DOHH2 (cell line): ENCODE measurements around the gene SLC26A6.

Source experiments
- H3F3A ChIP-seq: fragments of 200-600 bp; sonication (generic), shearing (Covaris generic); 2 replicates; pipeline ENCODE4 v1.6.0; 2016; ENCODE audit warnings: antibody characterized with exemption, mild to moderate bottlenecking; ENCODE audit not compliant: control insufficient read depth, insufficient read depth
- H3K27ac ChIP-seq: fragments of 200-600 bp; sonication (generic); 2 replicates; pipeline ENCODE4 v1.5.1; 2014; ENCODE audit warnings: low read depth, mild to moderate bottlenecking, low read length, moderate library complexity
- H3K27me3 ChIP-seq: fragments of 200-600 bp; sonication (generic); 2 replicates; pipeline ENCODE4 v1.6.1; 2014; ENCODE audit warnings: mild to moderate bottlenecking, low read length, mixed read lengths; ENCODE audit not compliant: control insufficient read depth
- H3K36me3 ChIP-seq: fragments of 200-600 bp; sonication (generic); 2 replicates; pipeline ENCODE4 v1.6.1; 2014; ENCODE audit warnings: mild to moderate bottlenecking, low read length, moderate library complexity, mixed read lengths; ENCODE audit not compliant: control insufficient read depth
- H3K4me1 ChIP-seq: fragments of 200-600 bp; sonication (generic); 2 replicates; pipeline ENCODE4 v1.6.1; 2014; ENCODE audit warnings: mild to moderate bottlenecking, low read length, mixed read lengths; ENCODE audit not compliant: control insufficient read depth
- H3K4me2 ChIP-seq: fragments of 200-600 bp; sonication (generic); 2 replicates; pipeline ENCODE4 v1.6.0; 2014; ENCODE audit warnings: mild to moderate bottlenecking, low read length, moderate library complexity
- H3K4me3 ChIP-seq: fragments of 200-600 bp; sonication (generic); 2 replicates; pipeline ENCODE4 v1.5.1; 2014; ENCODE audit warnings: mild to moderate bottlenecking, low read length, mixed read lengths
- H3K79me2 ChIP-seq: fragments of 200-600 bp; sonication (generic); 2 replicates; pipeline ENCODE4 v1.6.1; 2014; ENCODE audit warnings: mild to moderate bottlenecking, low read length, mixed read lengths; ENCODE audit not compliant: control insufficient read depth
- H3K9me2 ChIP-seq: fragments of 200-600 bp; sonication (generic); replicated peaks from 2 replicates; pipeline ENCODE4 v1.6.1; 2014; ENCODE audit warnings: mild to moderate bottlenecking, low read length, mixed read lengths; ENCODE audit not compliant: control insufficient read depth
- H3K9me3 ChIP-seq: fragments of 200-600 bp; sonication (generic); 2 replicates; pipeline ENCODE4 v1.6.1; 2014; ENCODE audit warnings: antibody characterized with exemption, low read length, mixed read lengths; ENCODE audit not compliant: control insufficient read depth, insufficient read depth
- H4K20me1 ChIP-seq: fragments of 200-600 bp; sonication (generic); 2 replicates; pipeline ENCODE4 v1.6.0; 2014; ENCODE audit warnings: low read depth, mild to moderate bottlenecking, antibody characterized with exemption, low read length, moderate library complexity; ENCODE audit not compliant: control insufficient read depth, insufficient read depth
- EZH2phosphoT487 ChIP-seq: fragments of 200-600 bp; sonication (generic); IDR thresholded peaks from 2 replicates; pipeline ENCODE4 v1.6.1; 2017; ENCODE audit warnings: borderline replicate concordance, mild to moderate bottlenecking, antibody characterized with exemption, low read length, moderate library complexity, mixed read lengths
- TF ChIP-seq, protein P1 (sequence below): fragments of 200-600 bp; sonication (generic); IDR thresholded peaks from one replicate; pipeline ENCODE4 v1.5.1; 2014; ENCODE audit warnings: antibody characterized with exemption, mild to moderate bottlenecking, low read depth, low read length; ENCODE audit not compliant: poor library complexity, severe bottlenecking

The SLC26A6 gene, protein sequence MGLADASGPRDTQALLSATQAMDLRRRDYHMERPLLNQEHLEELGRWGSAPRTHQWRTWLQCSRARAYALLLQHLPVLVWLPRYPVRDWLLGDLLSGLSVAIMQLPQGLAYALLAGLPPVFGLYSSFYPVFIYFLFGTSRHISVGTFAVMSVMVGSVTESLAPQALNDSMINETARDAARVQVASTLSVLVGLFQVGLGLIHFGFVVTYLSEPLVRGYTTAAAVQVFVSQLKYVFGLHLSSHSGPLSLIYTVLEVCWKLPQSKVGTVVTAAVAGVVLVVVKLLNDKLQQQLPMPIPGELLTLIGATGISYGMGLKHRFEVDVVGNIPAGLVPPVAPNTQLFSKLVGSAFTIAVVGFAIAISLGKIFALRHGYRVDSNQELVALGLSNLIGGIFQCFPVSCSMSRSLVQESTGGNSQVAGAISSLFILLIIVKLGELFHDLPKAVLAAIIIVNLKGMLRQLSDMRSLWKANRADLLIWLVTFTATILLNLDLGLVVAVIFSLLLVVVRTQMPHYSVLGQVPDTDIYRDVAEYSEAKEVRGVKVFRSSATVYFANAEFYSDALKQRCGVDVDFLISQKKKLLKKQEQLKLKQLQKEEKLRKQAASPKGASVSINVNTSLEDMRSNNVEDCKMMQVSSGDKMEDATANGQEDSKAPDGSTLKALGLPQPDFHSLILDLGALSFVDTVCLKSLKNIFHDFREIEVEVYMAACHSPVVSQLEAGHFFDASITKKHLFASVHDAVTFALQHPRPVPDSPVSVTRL

DNA sequence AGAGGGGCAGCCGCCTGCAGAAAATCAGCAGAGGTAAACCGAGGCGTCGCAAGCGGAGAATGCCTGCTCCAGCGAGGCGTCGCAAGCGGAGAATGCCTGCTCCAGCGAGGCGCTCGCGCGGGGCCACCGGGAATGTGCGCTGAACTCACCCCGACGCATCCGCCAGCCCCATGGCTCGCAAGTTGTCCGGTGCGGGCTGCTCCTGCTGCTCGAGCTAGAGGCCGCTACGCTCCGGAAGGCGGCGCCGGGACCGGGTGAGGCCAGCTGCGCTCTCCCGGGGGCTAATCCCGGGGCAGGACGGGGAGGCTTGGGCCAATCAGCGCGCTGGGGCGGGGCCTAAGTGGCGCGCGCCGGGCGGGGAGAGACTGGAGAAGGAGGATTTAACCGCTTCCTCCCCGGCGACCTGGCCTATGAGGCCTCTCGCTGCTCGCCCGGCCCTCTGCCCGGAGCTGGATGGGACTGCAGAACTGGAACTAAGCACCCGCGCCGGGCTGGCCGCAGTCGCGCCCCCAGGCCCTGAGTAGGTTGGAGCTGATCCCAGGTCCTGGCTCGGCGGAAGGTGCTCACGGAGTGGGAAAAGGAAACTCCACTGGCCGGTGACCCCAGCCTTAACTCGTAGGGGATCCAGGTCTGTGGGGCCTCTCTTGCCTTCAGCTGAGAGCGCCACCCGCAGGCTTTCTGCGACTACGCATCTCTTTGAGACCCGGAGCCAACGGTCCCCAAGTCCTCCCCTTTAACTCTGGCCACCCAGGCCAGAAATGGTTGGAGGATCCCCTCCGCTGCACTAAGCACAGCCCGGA is at the start of gene SLC26A6:
TSS of gene SLC26A6 (minus strand) at position 240 of the 800 bp plus-strand sequence. CDS start at position 172, 68 bp downstream.
- Histone ChIP-seq H3K27ac (peak within 1 kb of the TSS; percentile 34), H3K9me2 (no peaks in the 10 kb centered on the region), H3K4me1 (peaks cover 18% of the 10 kb centered on the region), H3K9me3 (no peaks in the 10 kb centered on the region), H3F3A (no peaks in the 10 kb centered on the region), H3K27me3 (no peaks in the 10 kb centered on the region), H4K20me1 (no peaks in the 10 kb centered on the region), H3K4me2 (peak within 1 kb of the TSS; percentile 90), H3K36me3 (peaks cover 12% of the 10 kb centered on the region), H3K79me2 (no peaks in the 10 kb centered on the region), H3K4me3 (peak within 1 kb of the TSS; percentile 80)
- TF ChIP-seq EZH2phosphoT487, result no peak
- TF ChIP-seq, protein P1, sequence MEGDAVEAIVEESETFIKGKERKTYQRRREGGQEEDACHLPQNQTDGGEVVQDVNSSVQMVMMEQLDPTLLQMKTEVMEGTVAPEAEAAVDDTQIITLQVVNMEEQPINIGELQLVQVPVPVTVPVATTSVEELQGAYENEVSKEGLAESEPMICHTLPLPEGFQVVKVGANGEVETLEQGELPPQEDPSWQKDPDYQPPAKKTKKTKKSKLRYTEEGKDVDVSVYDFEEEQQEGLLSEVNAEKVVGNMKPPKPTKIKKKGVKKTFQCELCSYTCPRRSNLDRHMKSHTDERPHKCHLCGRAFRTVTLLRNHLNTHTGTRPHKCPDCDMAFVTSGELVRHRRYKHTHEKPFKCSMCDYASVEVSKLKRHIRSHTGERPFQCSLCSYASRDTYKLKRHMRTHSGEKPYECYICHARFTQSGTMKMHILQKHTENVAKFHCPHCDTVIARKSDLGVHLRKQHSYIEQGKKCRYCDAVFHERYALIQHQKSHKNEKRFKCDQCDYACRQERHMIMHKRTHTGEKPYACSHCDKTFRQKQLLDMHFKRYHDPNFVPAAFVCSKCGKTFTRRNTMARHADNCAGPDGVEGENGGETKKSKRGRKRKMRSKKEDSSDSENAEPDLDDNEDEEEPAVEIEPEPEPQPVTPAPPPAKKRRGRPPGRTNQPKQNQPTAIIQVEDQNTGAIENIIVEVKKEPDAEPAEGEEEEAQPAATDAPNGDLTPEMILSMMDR, result peak; percentile 96

DNA sequence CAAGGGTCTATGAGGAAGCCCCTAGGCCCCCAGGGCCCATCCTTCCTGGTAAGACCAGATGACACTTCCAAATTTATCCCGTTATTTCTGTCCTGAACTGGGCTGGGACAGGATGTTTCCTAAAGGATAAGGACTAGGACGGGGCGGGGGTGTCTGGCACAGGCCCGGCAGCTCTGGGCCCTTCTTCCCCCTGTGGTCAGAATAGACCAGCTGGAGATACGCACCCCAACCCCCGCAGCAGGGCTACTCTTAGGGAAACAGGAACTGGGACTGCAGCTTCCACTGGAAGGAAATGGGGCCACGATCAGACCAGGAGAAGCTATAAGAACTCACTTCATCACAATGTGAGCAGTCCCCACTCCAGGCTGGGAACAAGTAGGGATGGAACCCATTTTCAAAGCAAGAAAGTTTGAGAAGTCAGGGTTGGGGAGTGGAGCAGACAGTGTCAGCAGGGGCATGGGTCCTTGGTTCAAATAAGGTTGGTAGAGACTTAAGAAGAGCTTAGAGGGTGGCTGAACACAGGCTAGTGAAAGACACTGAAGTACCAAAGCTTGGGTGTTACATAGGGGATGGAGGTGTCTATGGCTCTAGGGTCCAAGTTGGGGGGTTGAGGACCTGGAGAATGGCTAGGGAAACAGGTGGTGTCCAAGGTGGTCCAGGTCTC is 49.4 kb upstream of the SLC26A6 start:
- no peaks in the 10 kb centered on the region for H3K9me2 ChIP-seq
- H3K4me1 ChIP-seq, result peaks cover 54% of the 10 kb centered on the region
- H3F3A ChIP-seq, result peaks cover 9% of the 10 kb centered on the region
- no peaks in the 10 kb centered on the region for H4K20me1 ChIP-seq
- peak overlapping the region; percentile 25; the same call in 1 of the 2 replicates for H3K27ac ChIP-seq
- peaks cover 63% of the 10 kb centered on the region for H3K36me3 ChIP-seq
- H3K27me3 ChIP-seq, result no peaks in the 10 kb centered on the region
- H3K4me2 ChIP-seq, result peak overlapping the region; percentile 90
- TF ChIP-seq, protein P1, result no peak
- no peak for TF ChIP-seq EZH2phosphoT487
- peak overlapping the region; percentile 97 for H3K4me3 ChIP-seq
- peaks cover 23% of the 10 kb centered on the region for H3K79me2 ChIP-seq
- no peaks in the 10 kb centered on the region for H3K9me3 ChIP-seq

DNA sequence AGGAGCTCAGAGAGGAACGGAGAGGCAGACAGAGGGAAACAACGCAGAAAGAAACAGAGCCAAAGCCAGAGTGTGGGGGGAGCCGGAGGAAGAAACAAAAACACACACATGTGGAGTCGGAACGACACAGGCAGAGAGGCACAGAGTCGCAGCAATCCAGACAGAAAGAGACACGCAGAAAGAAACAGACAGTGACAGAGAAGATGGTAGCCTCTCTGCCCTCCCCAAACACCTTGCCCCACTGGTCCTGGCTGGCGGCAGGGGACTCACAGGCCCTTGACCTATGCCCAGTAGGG is 48.7 kb upstream of the SLC26A6 start:
- Histone ChIP-seq H3K9me2 (no peaks in the 10 kb centered on the region), H3F3A (peaks cover 9% of the 10 kb centered on the region), H3K79me2 (peaks cover 23% of the 10 kb centered on the region), H3K4me3 (peak overlapping the region; percentile 97), H3K4me2 (peak overlapping the region; percentile 90), H3K27ac (no peak overlapping the region), H3K4me1 (peaks cover 58% of the 10 kb centered on the region), H3K9me3 (no peaks in the 10 kb centered on the region), H3K36me3 (peaks cover 63% of the 10 kb centered on the region), H4K20me1 (no peaks in the 10 kb centered on the region), H3K27me3 (no peaks in the 10 kb centered on the region)
- TF ChIP-seq EZH2phosphoT487, result no peak
- TF ChIP-seq, protein P1, result no peak
